VCaP (cell line): ENCODE results near the gene OTOG.

Experiments
- H3K27ac ChIP-seq: fragments of 450-650 bp; 2 replicates; pipeline ENCODE4 v1.5.1; 2017
- CTCF ChIP-seq: fragments of 450-650 bp; conservative IDR thresholded peaks from 2 replicates; pipeline ENCODE4 v1.5.1; 2017; ENCODE audit warnings: mild to moderate bottlenecking, moderate library complexity

The OTOG gene

GRCh38 chr11:17505146-17505545 lies 41.9 kb upstream of the OTOG start:
- no peak for TF ChIP-seq CTCF
- H3K27ac ChIP-seq, result no peak overlapping the region

GRCh38 chr11:17506314-17506713 lies 40.7 kb upstream of the OTOG start:
- no peak for TF ChIP-seq CTCF

GRCh38 chr11:17506942-17507341 lies 40.1 kb upstream of the OTOG start:
- H3K27ac ChIP-seq, result no peak overlapping the region
- no peak for TF ChIP-seq CTCF

More at GRCh38 chr11:17506314-17506713, 40.7 kb upstream of the OTOG start:
- no peak overlapping the region for H3K27ac ChIP-seq

GRCh38 chr11:17507773-17508172 lies 39.3 kb upstream of the OTOG start:
- H3K27ac ChIP-seq, result no peak overlapping the region
- no peak for TF ChIP-seq CTCF

GRCh38 chr11:17508306-17508705 lies 38.8 kb upstream of the OTOG start:
- no peak for TF ChIP-seq CTCF
- no peak overlapping the region for H3K27ac ChIP-seq

- no peak for TF ChIP-seq CTCF
- no peak overlapping the region for H3K27ac ChIP-seq
These were observed 38.3 kb upstream of the OTOG start for GRCh38 chr11:17508791-17509190.

GRCh38 chr11:17510507-17511206 lies 36.4 kb upstream of the OTOG start:
- no peak overlapping the region for H3K27ac ChIP-seq
- no peak for TF ChIP-seq CTCF
